Middle frontal gyrus (tissue), 1 donor: Measurements from ENCODE around the gene ERC1.
"Not testable (repeated sequence)": the region's sequence is repeated elsewhere in the genome, so short reads cannot be mapped to it uniquely, and the experiment has no call there.

ENCODE experiments used
- DNase-seq: peaks from one replicate; pipeline ENCODE4 v3.0.0-alpha.2; 2015; ENCODE audit warnings: low spot score; ENCODE audit errors: extremely low spot score

The ERC1 gene

GRCh38 chr12:1122786-1123185, 131.8 kb downstream of the ERC1 start:
- no peak for DNase-seq

GRCh38 chr12:1126091-1126490, 135.1 kb downstream of the ERC1 start:
- no peak for DNase-seq

GRCh38 chr12:1127021-1127420, 136.0 kb downstream of the ERC1 start:
- no peak for DNase-seq

GRCh38 chr12:1130164-1130563, 139.1 kb downstream of the ERC1 start:
- DNase-seq: no peak

- no peak for DNase-seq
These were observed 139.5 kb downstream of the ERC1 start for GRCh38 chr12:1130571-1130970.

GRCh38 chr12:1131811-1132224, 140.8 kb downstream of the ERC1 start:
- DNase-seq: no peak

GRCh38 chr12:1132311-1132710, 141.3 kb downstream of the ERC1 start:
- DNase-seq: no peak

GRCh38 chr12:1138691-1139090, 147.7 kb downstream of the ERC1 start:
- DNase-seq: no peak

GRCh38 chr12:1146758-1147157, 155.7 kb downstream of the ERC1 start:
- not testable (repeated sequence) for DNase-seq

GRCh38 chr12:1147821-1148220, 156.8 kb downstream of the ERC1 start:
- DNase-seq: no peak

- no peak for DNase-seq
These were observed 166.0 kb downstream of the ERC1 start for GRCh38 chr12:1157046-1157445.

- DNase-seq: no peak
These were observed 170.2 kb downstream of the ERC1 start for GRCh38 chr12:1161197-1161596.

- no peak for DNase-seq
These were observed 171.2 kb downstream of the ERC1 start for GRCh38 chr12:1162081-1162760.

- DNase-seq: no peak
These were observed 176.8 kb downstream of the ERC1 start for GRCh38 chr12:1167784-1168183.

GRCh38 chr12:1170411-1170810, 179.4 kb downstream of the ERC1 start:
- no peak for DNase-seq

- DNase-seq: no peak
These were observed 180.8 kb downstream of the ERC1 start for GRCh38 chr12:1171657-1172408.

- no peak for DNase-seq
These were observed 183.0 kb downstream of the ERC1 start for GRCh38 chr12:1173781-1174617.

GRCh38 chr12:1174659-1175058, 183.6 kb downstream of the ERC1 start:
- DNase-seq: no peak

GRCh38 chr12:1176191-1176590, 185.2 kb downstream of the ERC1 start:
- no peak for DNase-seq

GRCh38 chr12:1179128-1179527, 188.1 kb downstream of the ERC1 start:
- DNase-seq: no peak

- DNase-seq: no peak
These were observed 191.0 kb downstream of the ERC1 start for GRCh38 chr12:1182069-1182468.

- DNase-seq: no peak
These were observed 193.4 kb downstream of the ERC1 start for GRCh38 chr12:1184402-1184801.
